ENCODE measurements around the gene TNFRSF8. TPM values are rescaled to one million over a fixed set of nuclear protein-coding genes. Genes with fewer than 3 reads are reported as not detected.

Gene TNFRSF8
- total RNA-seq, 1 experiment from 2014 or later = 0.13 TPM

DNA sequence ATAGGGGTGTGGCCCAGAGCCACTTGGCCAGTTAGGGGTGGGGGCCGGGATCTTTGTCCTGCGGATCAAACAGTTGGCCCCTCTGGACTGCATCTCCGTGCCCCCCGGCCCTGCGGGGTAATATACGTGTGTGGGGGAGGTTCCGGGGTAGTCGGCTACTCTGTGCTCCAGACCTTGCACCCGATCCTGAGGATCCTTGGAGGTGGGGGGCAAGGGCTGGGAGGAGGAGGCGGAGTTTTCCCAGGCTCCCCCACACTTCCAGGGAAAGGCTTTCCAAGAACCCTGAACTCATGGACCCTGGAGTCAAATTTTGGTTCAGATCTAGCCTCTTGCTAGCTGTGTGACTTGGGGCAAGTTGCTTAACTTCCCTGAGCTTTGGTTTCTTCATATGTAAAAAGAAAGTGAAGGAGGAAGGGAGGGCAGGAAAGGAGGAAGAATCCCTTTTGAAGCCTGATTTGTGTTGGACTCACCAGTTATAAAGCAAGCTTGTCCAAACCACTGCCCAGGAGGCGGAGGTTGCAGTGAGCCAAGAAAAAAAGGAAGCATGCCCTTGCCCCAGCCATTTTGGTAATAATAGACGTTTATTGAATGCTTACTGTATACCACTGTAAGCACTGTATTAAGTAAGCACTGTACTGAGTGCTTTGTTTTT, 43.1 kb upstream of the TNFRSF8 start:
- ATAC-seq = peak; percentile 17
- CTCF ChIA-PET = no interaction called here

DNA sequence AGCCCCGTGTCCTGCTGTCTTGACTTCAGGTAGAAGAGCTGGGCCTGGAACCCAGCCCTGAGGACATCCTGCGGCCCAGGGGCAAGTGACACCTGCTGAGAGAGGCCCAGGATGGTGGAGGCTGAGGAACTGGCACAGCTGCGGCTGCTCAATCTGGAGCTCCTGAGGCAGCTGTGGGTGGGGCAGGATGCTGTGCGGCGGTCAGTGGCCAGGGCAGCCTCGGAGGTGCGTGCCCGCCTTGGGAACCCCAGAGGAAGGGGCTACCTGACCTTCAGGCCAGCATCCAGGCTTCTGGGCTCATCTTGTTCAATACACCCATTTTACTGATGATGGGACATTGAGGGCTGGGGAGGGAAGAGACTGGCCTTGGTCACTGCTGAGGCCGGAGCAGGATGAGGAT, 41.5 kb upstream of the TNFRSF8 start:
- BruUV-seq (replicated peaks) = TSS peak; percentile 76
- Histone ChIP-seq H3K36me3 (ENCODE audit: control insufficient read depth, insufficient read depth, low read length) (no peaks in the 10 kb centered on the region), H3K4me3 (ENCODE audit: low read depth in 2 of 2, low read length in 2 of 2) (no peak overlapping the region), H3K27ac (ENCODE audit: low read length) (no peak overlapping the region), H3K4me1 (ENCODE audit: control insufficient read depth, insufficient read depth, low read length) (no peaks in the 10 kb centered on the region), H3K9me3 (ENCODE audit: control insufficient read depth, insufficient read depth, low read depth, low read length) (no peaks in the 10 kb centered on the region), H3K27me3 (ENCODE audit: control insufficient read depth, insufficient read depth, low read length) (no peaks in the 10 kb centered on the region)
- intact Hi-C loops (cut with micrococcal nuclease; ENCODE audit: unreplicated experiment) = no loop called here
- no peak for ATAC-seq
- POLR2A ChIA-PET = interaction anchor here (1.0 kb wide), 1 partner anchor 10 kb away, joined by 4 read pairs; no protein-coding TSS in a partner anchor
- TF ChIP-seq POLR2AphosphoS5 (IDR thresholded peaks at IDR 0.05; ENCODE audit: low read depth, low read length) (no peak), TCF7L2 (IDR thresholded peaks at IDR 0.05; ENCODE audit: low read depth, low read length) (no peak), SIN3A (IDR thresholded peaks at IDR 0.05; ENCODE audit: borderline replicate concordance, insufficient read depth, low read depth, low read length) (no peak), CTCF (IDR thresholded peaks at IDR 0.05) (no peak)
- TF ChIP-seq, protein P1, sequence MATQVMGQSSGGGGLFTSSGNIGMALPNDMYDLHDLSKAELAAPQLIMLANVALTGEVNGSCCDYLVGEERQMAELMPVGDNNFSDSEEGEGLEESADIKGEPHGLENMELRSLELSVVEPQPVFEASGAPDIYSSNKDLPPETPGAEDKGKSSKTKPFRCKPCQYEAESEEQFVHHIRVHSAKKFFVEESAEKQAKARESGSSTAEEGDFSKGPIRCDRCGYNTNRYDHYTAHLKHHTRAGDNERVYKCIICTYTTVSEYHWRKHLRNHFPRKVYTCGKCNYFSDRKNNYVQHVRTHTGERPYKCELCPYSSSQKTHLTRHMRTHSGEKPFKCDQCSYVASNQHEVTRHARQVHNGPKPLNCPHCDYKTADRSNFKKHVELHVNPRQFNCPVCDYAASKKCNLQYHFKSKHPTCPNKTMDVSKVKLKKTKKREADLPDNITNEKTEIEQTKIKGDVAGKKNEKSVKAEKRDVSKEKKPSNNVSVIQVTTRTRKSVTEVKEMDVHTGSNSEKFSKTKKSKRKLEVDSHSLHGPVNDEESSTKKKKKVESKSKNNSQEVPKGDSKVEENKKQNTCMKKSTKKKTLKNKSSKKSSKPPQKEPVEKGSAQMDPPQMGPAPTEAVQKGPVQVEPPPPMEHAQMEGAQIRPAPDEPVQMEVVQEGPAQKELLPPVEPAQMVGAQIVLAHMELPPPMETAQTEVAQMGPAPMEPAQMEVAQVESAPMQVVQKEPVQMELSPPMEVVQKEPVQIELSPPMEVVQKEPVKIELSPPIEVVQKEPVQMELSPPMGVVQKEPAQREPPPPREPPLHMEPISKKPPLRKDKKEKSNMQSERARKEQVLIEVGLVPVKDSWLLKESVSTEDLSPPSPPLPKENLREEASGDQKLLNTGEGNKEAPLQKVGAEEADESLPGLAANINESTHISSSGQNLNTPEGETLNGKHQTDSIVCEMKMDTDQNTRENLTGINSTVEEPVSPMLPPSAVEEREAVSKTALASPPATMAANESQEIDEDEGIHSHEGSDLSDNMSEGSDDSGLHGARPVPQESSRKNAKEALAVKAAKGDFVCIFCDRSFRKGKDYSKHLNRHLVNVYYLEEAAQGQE (IDR thresholded peaks at IDR 0.05; ENCODE audit: insufficient read depth in 1 of 2, low read depth in 2 of 2, low read length in 1 of 2) = no peak
- DNase-seq (ENCODE audit: low read depth, low spot score) = no peak
- in situ Hi-C loops (cut with HindIII; ENCODE audit: low pct_unique_long_range_greater_than_20kb, low sequenced_read_pairs) = no loop called here
- CTCF ChIA-PET = interaction anchor here (0.5 kb wide), 1 partner anchor 25 kb away, joined by 4 read pairs; no protein-coding TSS in a partner anchor

More for the DNA sequence above, 43.1 kb upstream of the TNFRSF8 start:
- Histone ChIP-seq H3K4me1 (ENCODE audit: control insufficient read depth, insufficient read depth, low read length) (no peaks in the 10 kb centered on the region), H3K36me3 (ENCODE audit: control insufficient read depth, insufficient read depth, low read length) (no peaks in the 10 kb centered on the region), H3K27me3 (ENCODE audit: control insufficient read depth, insufficient read depth, low read length) (no peaks in the 10 kb centered on the region), H3K9me3 (ENCODE audit: control insufficient read depth, insufficient read depth, low read depth, low read length) (no peaks in the 10 kb centered on the region), H3K4me3 (ENCODE audit: low read depth in 2 of 2, low read length in 2 of 2) (peak overlapping the region; percentile 77 to 80), H3K27ac (ENCODE audit: low read length) (peak overlapping the region; percentile 79)
- TF ChIP-seq SIN3A (IDR thresholded peaks at IDR 0.05; ENCODE audit: borderline replicate concordance, insufficient read depth, low read depth, low read length) (no peak), TCF7L2 (IDR thresholded peaks at IDR 0.05; ENCODE audit: low read depth, low read length) (no peak), CTCF (IDR thresholded peaks at IDR 0.05) (no peak), POLR2AphosphoS5 (IDR thresholded peaks at IDR 0.05; ENCODE audit: low read depth, low read length) (no peak)
- TF ChIP-seq, protein P1 (IDR thresholded peaks at IDR 0.05; ENCODE audit: insufficient read depth in 1 of 2, low read depth in 2 of 2, low read length in 1 of 2) = no peak
- DNase-seq (ENCODE audit: low read depth, low spot score) = no peak
- intact Hi-C loops (cut with micrococcal nuclease; ENCODE audit: unreplicated experiment) = no loop called here
- in situ Hi-C loops (cut with HindIII; ENCODE audit: low pct_unique_long_range_greater_than_20kb, low sequenced_read_pairs) = no loop called here
- BruUV-seq (replicated peaks) = no TSS peak
- POLR2A ChIA-PET = interaction anchor here (0.7 to 1.4 kb wide), 2 partner anchors 101 to 112 kb away, joined by 3 to 6 read pairs; no protein-coding TSS in a partner anchor

Measured in Panc1 (cell line).